NB4 (cell line): ENCODE results near the gene SLC7A5.

Experiments
- DNase-seq: peaks from one replicate; pipeline ENCODE4 v3.0.0; 2010; ENCODE audit warnings: low read depth
- H3K4me3 ChIP-seq: one replicate; pipeline ENCODE4 v1.5.1; 2011; ENCODE audit warnings: mild to moderate bottlenecking, low read depth, low read length, moderate library complexity
- CTCF ChIP-seq: IDR thresholded peaks from one replicate; pipeline ENCODE4 v1.5.1; 2012; ENCODE audit warnings: low read depth, low read length
- MAX ChIP-seq: IDR thresholded peaks from 2 replicates; pipeline ENCODE4 v1.6.1; 2011; ENCODE audit warnings: low read depth, low read length
- MYC ChIP-seq: IDR thresholded peaks from 2 replicates; pipeline ENCODE4 v1.6.1; 2011; ENCODE audit warnings: low read depth, low read length
- POLR2A ChIP-seq: IDR thresholded peaks from 2 replicates; pipeline ENCODE4 v1.6.1; 2011; ENCODE audit warnings: mild to moderate bottlenecking; ENCODE audit not compliant: insufficient read length; ENCODE audit errors: extremely low read depth

The SLC7A5 gene

GRCh38 chr16:87847785-87848675 lies 21.3 kb downstream of the SLC7A5 start:
- DNase-seq, result no peak
- no peak overlapping the region for H3K4me3 ChIP-seq
- TF ChIP-seq CTCF, result no peak
- peak; percentile 16 for TF ChIP-seq POLR2A

- DNase-seq, result no peak
- no peak overlapping the region for H3K4me3 ChIP-seq
- no peak for TF ChIP-seq POLR2A
- no peak for TF ChIP-seq MAX
- no peak for TF ChIP-seq MYC
- TF ChIP-seq CTCF, result no peak
Observed at GRCh38 chr16:87847467-87847784, 21.9 kb downstream of the SLC7A5 start.

GRCh38 chr16:87846705-87847466 lies 22.4 kb downstream of the SLC7A5 start:
- TF ChIP-seq CTCF (no peak), POLR2A (no peak), MYC (no peak), MAX (no peak)
- H3K4me3 ChIP-seq, result no peak overlapping the region
- no peak for DNase-seq

- H3K4me3 ChIP-seq, result no peak overlapping the region
- DNase-seq, result no peak
- TF ChIP-seq MYC, result no peak
- TF ChIP-seq POLR2A, result no peak
- no peak for TF ChIP-seq MAX
- no peak for TF ChIP-seq CTCF
Observed at GRCh38 chr16:87845807-87846619, 23.3 kb downstream of the SLC7A5 start.

- no peak for TF ChIP-seq MYC
- TF ChIP-seq CTCF, result no peak
- TF ChIP-seq POLR2A, result no peak
- TF ChIP-seq MAX, result no peak
- DNase-seq, result no peak
- H3K4me3 ChIP-seq, result no peak overlapping the region
Observed at GRCh38 chr16:87845213-87845612, 24.1 kb downstream of the SLC7A5 start.
